GM19239 (cell line): Measurements from ENCODE around the gene UBE2QL1.

Experiments used
- DNase-seq: peaks from one replicate; pipeline ENCODE4 v3.0.0; 2011; ENCODE audit warnings: low spot score; ENCODE audit not compliant: insufficient read length
- FAIRE-seq: peaks from 2 replicates; lab custom pipeline; 2011; peaks lifted over from hg19 to GRCh38; lab: Jason Lieb, UNC

UBE2QL1 gene

DNA sequence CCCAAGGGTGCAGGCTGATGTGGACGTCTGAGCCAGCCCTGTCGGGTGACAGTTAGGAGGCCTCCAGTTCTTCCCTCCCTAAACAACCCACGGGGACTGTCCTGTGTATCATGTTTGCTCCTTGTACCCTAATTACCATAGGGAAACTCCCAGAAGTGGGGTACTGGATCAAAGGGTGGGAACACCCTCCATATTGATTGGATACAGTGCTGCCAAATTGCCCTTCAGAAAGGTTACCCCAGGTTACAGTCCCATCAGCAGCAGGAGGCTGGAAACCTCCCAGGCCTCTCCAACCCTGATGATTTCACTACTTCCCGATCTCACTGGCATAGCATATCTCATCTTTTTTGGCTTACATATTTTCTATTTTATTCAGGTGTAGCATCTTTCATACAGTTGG, 22.0 kb downstream of the UBE2QL1 start:
- DNase-seq: no peak
- no peak for FAIRE-seq

- DNase-seq (no peak), FAIRE-seq (no peak)
These were observed 22.6 kb downstream of the UBE2QL1 start for GRCh38 chr5:6471252-6471651.

- FAIRE-seq (no peak), DNase-seq (no peak)
These were observed 24.1 kb downstream of the UBE2QL1 start for GRCh38 chr5:6472792-6473191.

- no peak for DNase-seq
- FAIRE-seq: no peak
These were observed 24.6 kb downstream of the UBE2QL1 start for GRCh38 chr5:6473284-6473683.

- FAIRE-seq: no peak
These were observed 27.1 kb downstream of the UBE2QL1 start for GRCh38 chr5:6475626-6476312.

GRCh38 chr5:6476313-6476661, 27.6 kb downstream of the UBE2QL1 start:
- FAIRE-seq (no peak), DNase-seq (no peak)

More at GRCh38 chr5:6475626-6476312, 27.1 kb downstream of the UBE2QL1 start:
- no peak for DNase-seq

GRCh38 chr5:6478793-6479192, 30.1 kb downstream of the UBE2QL1 start:
- no peak for FAIRE-seq
- DNase-seq: no peak

GRCh38 chr5:6480133-6481051, 31.7 kb downstream of the UBE2QL1 start:
- DNase-seq: peak; percentile 28
- peak; percentile 79 for FAIRE-seq

DNA sequence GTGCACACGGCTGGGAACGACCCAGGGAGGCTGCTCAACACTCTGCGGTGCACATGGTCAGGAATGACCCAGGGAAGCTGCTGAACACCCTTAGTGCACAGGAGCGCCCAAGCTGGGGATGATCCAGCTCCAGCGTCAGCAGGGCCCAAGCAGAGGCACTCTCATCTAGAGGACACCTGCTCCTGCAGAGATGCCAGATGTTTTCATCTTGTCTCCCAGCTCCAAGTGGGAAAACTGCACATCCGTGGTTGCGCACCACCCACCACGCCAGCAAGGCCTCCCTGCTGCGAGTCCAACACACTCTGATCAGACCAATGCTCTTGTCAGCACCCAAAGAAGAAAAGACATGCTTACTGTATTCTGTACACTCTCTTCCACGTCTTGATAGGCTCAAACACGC, 34.1 kb downstream of the UBE2QL1 start:
- FAIRE-seq: no peak
- no peak for DNase-seq

- peak; percentile 98 for FAIRE-seq
These were observed 35.3 kb downstream of the UBE2QL1 start for GRCh38 chr5:6483880-6484382.

GRCh38 chr5:6484446-6484845, 35.8 kb downstream of the UBE2QL1 start:
- DNase-seq: no peak
- no peak for FAIRE-seq

More at GRCh38 chr5:6483880-6484382, 35.3 kb downstream of the UBE2QL1 start:
- DNase-seq: peak; percentile 59

DNA sequence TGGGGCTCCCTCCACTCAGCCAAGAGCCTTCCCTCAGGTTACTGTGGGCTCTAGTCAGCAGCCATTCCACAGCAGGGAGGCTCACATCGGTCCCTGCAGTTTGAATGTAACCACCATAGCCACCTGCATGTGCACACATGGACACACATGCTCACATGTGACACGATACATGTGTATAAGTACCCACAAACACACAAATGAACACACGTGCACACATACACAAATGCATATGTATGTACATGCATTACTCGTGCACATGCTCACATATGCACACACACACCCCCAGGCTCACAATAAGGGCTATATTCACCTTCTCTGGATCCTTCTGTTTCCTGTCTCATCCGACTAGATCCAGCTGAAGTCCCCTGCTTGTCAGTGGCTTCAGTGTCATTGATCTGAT, 36.2 kb downstream of the UBE2QL1 start:
- FAIRE-seq: no peak
- DNase-seq: no peak

GRCh38 chr5:6485441-6485840, 36.8 kb downstream of the UBE2QL1 start:
- DNase-seq (no peak), FAIRE-seq (no peak)

DNA sequence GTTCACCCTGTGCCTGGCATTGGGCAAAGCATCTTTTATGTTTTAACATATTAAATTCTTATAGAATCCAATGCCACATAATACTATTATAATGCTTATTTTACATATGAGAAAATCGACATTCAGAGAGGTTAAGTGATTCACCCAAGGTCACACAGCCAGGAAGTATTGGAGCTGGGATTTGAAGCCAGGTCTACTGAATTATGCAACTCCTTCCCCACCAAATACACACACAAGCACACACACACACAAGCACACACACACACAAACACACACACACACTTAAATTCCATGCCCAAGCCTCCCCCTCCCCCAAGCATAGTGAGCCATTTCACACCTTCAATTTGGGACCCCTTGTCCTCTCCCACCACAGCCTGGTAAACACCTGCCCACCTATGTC, 37.4 kb downstream of the UBE2QL1 start:
- DNase-seq: no peak
- no peak for FAIRE-seq

DNA sequence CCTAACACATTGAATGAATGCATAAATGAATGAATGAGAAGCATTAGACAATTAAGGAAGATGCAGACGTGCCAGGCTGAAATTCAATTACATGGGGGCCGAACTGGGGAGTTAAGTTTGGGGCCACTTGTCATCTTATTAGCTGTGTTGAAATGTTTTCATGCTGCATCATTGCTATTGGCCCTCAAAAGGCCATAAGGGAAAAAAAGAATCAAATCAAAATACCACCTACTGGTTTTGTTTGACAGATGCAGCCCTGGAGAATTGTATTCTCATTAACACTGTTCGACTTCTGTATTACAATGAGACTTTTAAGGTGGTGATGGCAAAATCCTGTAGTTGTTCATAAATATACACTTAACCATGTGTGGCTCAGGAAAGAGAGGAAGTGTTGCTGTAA, 38.4 kb downstream of the UBE2QL1 start:
- DNase-seq (no peak), FAIRE-seq (no peak)

GRCh38 chr5:6488021-6488420, 39.4 kb downstream of the UBE2QL1 start:
- FAIRE-seq: no peak
- DNase-seq: no peak

GRCh38 chr5:6489643-6490185, 41.1 kb downstream of the UBE2QL1 start:
- FAIRE-seq: no peak

GRCh38 chr5:6490246-6490645, 41.6 kb downstream of the UBE2QL1 start:
- FAIRE-seq: no peak
- DNase-seq: no peak

More at GRCh38 chr5:6489643-6490185, 41.1 kb downstream of the UBE2QL1 start:
- DNase-seq: no peak

- FAIRE-seq (no peak), DNase-seq (no peak)
These were observed 42.0 kb downstream of the UBE2QL1 start for GRCh38 chr5:6490693-6491092.

DNA sequence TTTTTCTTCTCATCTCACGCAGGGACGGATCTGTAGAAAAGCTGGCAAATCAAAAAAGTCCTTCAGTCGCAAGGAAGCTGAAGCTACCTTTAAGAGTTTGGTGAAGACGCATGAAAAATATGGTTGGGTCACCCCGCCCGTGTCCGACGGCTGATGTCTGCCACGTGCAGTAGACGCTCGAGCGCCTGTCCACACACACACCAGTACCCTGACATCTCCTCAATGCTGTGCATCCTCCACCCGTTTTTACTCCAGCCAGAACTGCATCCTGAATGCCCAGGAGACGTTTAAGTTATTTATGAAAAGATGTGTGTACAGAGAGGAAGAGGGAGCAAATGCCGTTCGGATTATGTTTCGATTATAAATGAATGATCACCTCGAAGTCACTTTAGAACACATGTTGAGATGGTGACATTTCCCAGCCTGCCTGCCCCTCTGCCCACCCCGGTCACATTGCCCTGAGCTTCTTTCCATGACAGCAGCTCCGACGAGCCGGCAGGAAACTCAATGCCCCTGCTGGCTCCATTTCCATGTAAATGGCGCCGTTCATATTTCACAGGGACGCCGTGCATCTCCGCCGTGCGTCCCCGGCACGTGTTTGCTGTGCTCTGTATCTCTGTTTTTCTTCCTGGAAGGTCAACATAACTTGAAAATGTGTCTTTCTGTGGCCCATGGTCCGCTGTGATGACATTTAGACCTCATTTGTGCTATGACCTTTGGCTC, 42.7 kb downstream of the UBE2QL1 start:
- FAIRE-seq (no peak), DNase-seq (no peak)
